ENCODE results near the gene PAK5. TPM values are rescaled to one million over a fixed set of nuclear protein-coding genes. Genes with fewer than 3 reads are reported as not detected.

Gene PAK5
- total and polyA plus RNA-seq, 2 experiments from 2014 or later: 0.57 to 1.1 TPM

- no peaks in the 10 kb centered on the region for H3K27me3 ChIP-seq (ENCODE audit: insufficient read depth)
- H3K4me1 ChIP-seq (ENCODE audit: insufficient read depth): no peaks in the 10 kb centered on the region
- DNase-seq (ENCODE audit: low spot score) (no peak), ATAC-seq (no peak)
- no peaks in the 10 kb centered on the region for H4K20me1 ChIP-seq (replicated peaks; ENCODE audit: insufficient read depth)
- Mint-ChIP-seq H3K27ac (no peak overlapping the region), H3K27me3 (ENCODE audit: insufficient read depth, low read depth, poor library complexity) (no peaks in the 10 kb centered on the region), H3K36me3 (ENCODE audit: low read depth) (peaks cover 8% of the 10 kb centered on the region; the same call in 1 of the 3 replicates), H3K9me3 (peaks cover 7% of the 10 kb centered on the region; the same call in 2 of the 3 replicates), H3K4me1 (peaks cover 12% of the 10 kb centered on the region), H3K4me3 (no peak overlapping the region)
- no peaks in the 10 kb centered on the region for H3F3A ChIP-seq (replicated peaks; ENCODE audit: low read depth)
- no peaks in the 10 kb centered on the region for H3K79me2 ChIP-seq (replicated peaks; ENCODE audit: insufficient read depth)
- no peak overlapping the region for H3K4me2 ChIP-seq
- no peaks in the 10 kb centered on the region for H3K9me2 ChIP-seq (ENCODE audit: insufficient read depth)
- H3K27ac ChIP-seq (ENCODE audit: low read depth): no peak overlapping the region
- no peaks in the 10 kb centered on the region for H3K36me3 ChIP-seq (ENCODE audit: insufficient read depth)
- no peak for TF ChIP-seq JUNB (IDR thresholded peaks at IDR 0.05; ENCODE audit: unreplicated experiment)
- TF ChIP-seq EZH2phosphoT487 (IDR thresholded peaks at IDR 0.05; ENCODE audit: unreplicated experiment): no peak
- no peak for TF ChIP-seq STAT1 (IDR thresholded peaks at IDR 0.05; ENCODE audit: unreplicated experiment)
- TF ChIP-seq ZNF462 (CRISPR knock-in tag; IDR thresholded peaks at IDR 0.05): no peak
- TF ChIP-seq EZH2 (IDR thresholded peaks at IDR 0.05; ENCODE audit: low read depth, unreplicated experiment): no peak
- TF ChIP-seq ZNF331 (CRISPR knock-in tag; IDR thresholded peaks at IDR 0.05; ENCODE audit: low read depth): no peak
- no peak overlapping the region for H2AFZ ChIP-seq
- no peak overlapping the region for H3K4me3 ChIP-seq
These were observed 228.2 kb downstream of the PAK5 start for GRCh38 chr20:9610665-9611064.
